Keratinocyte (primary cell): ENCODE results near the gene LRFN3.

Source experiments
- CTCF ChIP-seq, 3 experiments: IDR thresholded peaks in 1 of 3; conservative IDR thresholded peaks in 1 of 3; optimal IDR thresholded peaks in 1 of 3; 2 replicates in 2 of 3; 3 replicates in 1 of 3; pipeline versions ENCODE3 to v1.5.1; 2011; ENCODE audit warnings: low read length in 3 of 3, mild to moderate bottlenecking in 3 of 3, moderate library complexity in 2 of 3, control low read depth in 1 of 3, inconsistent platforms in 1 of 3; ENCODE audit not compliant: insufficient read depth in 2 of 3; ENCODE audit errors: extremely low read depth in 1 of 3
- EZH2 ChIP-seq: IDR thresholded peaks from one replicate; pipeline ENCODE4 v1.6.1; 2012; ENCODE audit warnings: inconsistent platforms, mild to moderate bottlenecking, low read length, moderate library complexity

GRCh38 chr19:35899547-35900214, 36.5 kb upstream of the LRFN3 start:
- no peak for TF ChIP-seq EZH2
- no peak for TF ChIP-seq CTCF (optimal IDR thresholded peaks at IDR 0.05 in 1 of 3, IDR thresholded peaks at IDR 0.05 in 1 of 3, conservative IDR thresholded peaks at IDR 0.05 in 1 of 3; ENCODE audit: extremely low read depth in 1 of 3, insufficient read depth in 2 of 3, low read length in 3 of 3)
